AG08395 (cell line): Measurements from ENCODE around the gene CPAMD8.

Experiments used
- DNase-seq: peaks from one replicate; pipeline ENCODE4 v3.0.0; 2012; ENCODE audit warnings: mixed read lengths, low spot score

The CPAMD8 gene

DNA sequence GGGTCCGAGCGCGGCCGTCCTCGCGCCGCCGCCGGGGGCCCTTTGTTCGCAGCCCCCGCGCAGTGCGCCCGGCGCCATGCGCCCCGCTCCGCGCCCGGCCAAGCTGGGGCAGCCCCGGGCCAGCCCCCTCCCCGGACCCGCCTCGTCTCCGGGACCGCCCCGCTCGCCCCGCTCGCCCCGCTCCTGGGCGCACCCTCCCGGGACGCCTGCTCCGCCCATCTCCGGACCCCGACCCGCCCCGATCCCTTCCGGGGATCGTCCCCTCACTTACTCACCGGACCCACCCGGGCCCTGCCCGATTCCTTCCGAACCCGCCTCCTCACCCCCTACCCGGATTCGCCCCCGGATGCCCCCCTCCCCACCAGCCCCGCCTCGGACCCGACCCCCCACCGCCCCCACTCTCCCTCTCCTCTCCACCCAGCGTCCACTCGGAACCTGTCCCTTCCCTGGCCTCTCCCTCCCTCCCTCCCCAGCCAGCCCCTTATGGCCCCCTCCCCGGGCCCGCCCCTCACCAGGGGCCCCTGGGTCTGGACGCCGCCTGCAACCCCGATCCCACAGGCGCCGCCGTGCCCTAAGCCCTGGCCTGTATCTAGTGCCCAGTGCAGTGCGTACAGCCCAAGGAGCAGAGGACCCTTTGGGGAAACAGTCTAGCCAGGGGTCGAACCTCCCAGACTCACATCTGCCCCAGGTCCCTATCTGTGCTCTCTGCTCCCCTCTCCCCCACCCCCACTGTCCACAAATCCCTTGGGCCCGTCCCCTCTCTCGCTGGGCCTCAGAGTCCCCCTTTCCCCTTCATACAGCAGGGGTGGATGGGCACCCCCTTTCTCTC lies at the start of gene CPAMD8:
CPAMD8 (minus strand) TSS at position 105 of the 829 bp plus-strand sequence. CDS start 168 bp downstream, outside the sequence.
- DNase-seq: no peak

- peak; percentile 10 for DNase-seq
Measured at GRCh38 chr19:17075864-17076542, 49.4 kb upstream of the CPAMD8 start.

DNA sequence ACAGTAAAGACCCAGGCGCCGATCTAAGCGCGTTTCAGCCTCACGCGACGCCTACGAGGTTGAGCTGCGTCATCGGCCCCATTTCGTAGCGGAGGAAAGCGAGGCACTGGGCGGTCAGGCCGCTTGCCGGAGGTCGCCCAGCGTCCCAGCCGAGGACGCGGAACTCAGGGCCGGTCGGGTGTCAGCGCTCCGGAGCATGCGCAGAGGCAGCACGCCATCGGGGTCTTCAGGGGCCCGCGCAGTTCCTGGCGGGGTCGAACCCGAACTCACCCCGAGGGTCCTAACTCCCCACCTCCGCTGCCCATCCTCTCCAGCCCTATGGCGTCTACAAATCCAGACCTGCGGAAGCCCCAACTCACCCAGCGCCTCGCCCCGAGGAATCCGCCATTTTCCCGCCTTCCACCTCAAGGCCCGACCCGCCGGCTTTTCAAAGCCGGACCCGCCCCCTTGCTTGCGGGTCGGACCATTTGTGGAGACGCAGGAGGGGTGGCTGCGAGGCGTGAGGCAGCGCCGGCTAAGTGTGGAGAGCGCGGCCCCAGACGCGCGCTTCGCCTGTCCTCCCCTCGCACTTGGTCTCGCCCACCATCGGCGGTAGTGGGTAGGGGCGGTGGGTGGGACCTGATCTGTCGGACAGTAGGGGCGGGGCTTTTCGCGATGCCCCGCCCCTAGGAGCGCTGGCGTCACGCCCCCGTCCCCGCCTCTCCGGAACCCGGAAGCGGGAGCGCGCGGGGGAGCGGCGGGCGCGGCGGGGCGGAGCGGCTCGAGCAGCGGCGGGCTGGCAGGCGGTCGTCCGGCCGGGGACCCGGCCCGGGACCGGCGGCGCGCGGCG lies 48.6 kb upstream of the CPAMD8 start, which contains the start of the genes HAUS8 and MYO9B:
HAUS8 (minus strand) TSS at position 418 of the 829 bp plus-strand sequence; CDS start at position 388, 30 bp downstream.
MYO9B (plus strand) TSS at position 743 of the 829 bp plus-strand sequence. CDS start 25,941 bp downstream, outside the sequence.
- DNase-seq: peak; percentile 99

DNA sequence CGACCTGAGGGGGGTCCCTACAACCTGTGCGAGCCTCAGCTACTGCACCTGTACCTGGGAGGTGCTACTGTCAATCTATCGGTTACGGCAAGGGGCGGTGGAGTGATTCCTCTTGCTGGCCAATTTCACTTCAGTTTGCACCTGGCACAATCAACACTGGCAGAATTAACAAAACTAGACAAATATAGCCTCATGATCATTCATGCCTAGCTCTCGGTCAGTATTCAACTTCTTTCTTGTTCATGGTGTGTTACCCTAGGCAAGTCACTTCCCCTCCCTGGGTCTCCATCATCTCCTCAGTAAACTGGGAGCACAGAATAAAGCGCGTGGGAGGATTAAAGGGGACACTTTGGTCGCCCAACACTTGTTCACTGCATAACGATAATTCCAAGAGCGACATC lies 48.0 kb upstream of the CPAMD8 start:
- peak; percentile 5 for DNase-seq

GRCh38 chr19:17073869-17074633 lies 47.4 kb upstream of the CPAMD8 start:
- DNase-seq: no peak

GRCh38 chr19:17070912-17071311 lies 44.3 kb upstream of the CPAMD8 start:
- DNase-seq: no peak

- DNase-seq: no peak
Measured at GRCh38 chr19:17070421-17070820, 43.8 kb upstream of the CPAMD8 start.

DNA sequence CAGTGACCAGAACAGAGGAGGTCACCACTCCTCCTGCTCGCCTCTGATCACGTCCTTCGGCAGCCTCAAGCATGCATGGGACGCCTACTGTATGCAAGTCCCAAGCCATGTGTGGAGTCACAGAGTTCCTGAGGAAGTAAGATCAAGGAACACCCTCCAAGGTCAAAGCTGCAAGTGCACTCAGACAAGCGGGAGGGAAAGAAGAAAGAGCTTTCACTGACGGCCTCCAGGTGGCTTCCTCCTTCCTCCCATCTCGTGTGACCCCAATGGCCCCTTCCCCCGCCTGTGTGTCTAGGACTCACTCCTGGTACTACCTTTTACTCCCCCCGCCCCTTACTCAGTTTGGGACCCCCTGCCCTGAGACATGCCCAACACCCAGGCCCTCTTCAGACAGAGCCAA lies 42.6 kb upstream of the CPAMD8 start:
- no peak for DNase-seq

DNA sequence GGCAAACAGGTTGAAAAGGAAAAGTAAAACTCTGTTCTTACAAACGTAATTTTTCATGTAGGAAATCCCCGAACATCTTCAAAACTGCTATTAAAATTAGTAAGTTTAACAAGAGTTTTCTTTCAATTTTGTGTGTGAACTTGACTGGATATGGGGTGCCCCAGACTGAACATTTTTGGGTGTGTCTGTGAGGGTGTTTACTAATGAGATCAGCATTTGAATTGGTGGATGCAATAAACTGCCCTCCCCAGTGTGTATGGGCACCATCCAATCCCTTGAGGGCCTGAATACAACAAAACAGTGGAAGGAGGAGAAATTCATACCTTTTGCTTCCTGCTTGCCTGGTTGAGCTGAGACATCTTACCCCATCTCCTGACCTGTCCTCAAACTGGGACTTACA lies 36.8 kb upstream of the CPAMD8 start:
- DNase-seq: no peak

DNA sequence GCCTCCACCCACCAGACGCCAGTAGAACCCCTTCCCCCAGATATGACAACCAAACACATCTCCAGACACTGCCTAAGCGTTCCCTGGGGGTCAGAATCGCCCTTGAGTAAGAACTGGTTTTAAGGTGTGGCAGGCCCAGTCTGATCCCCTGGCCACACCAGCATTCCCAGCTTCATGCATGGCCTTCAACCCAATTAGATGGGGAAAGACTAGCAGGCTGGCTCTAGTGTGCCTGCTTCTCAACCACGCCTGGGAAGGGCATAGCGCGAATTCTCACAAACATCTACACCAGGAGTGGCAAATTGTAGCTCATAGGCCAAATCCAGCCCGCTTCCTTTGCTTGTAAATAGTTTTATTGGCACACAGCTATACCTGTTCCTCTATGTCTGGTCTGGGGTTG lies 35.1 kb upstream of the CPAMD8 start:
- no peak for DNase-seq

- no peak for DNase-seq
Measured at GRCh38 chr19:17061205-17061604, 34.6 kb upstream of the CPAMD8 start.

DNA sequence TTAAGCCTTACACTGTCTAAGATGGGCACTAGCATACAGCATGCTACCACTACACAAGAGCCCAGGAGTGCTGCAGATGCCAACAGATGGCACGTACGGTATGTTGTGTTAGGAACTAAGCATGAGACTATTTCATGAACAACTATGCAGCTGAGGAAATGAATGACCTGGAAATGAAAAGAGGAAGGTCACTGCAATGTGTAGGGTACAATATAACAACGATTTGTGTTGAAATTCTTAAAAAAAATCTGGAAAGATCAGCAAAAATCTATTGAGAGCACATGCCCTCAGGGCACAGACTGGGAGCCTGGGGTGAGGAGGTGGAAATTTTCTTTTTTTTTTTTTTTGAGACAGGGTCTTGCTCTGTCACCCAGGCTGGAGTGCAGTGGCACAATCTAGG lies 34.2 kb upstream of the CPAMD8 start:
- no peak for DNase-seq

- no peak for DNase-seq
Measured at GRCh38 chr19:17058236-17058635, 31.6 kb upstream of the CPAMD8 start.

GRCh38 chr19:17055636-17056035 lies 29.0 kb upstream of the CPAMD8 start:
- no peak for DNase-seq

DNA sequence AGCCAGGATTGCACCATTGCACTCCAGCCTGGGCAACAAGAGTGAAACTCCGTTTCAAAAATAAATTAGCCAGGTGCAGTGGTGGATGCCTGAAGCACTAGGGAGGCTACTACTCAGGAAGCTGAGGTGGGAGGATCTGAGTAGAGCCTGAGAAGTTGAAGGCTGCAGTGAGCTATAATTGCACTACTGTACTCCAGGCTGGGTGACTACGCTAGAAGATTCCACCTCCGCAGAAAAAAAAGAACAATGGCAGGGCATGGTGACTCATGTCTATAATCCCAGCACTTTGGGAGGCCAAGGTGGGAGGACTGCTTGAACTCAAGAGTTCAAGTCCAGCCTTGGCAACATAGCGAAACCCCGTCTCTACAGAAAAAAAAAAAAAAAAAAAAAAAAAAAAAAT lies 28.1 kb upstream of the CPAMD8 start:
- DNase-seq: no peak

DNA sequence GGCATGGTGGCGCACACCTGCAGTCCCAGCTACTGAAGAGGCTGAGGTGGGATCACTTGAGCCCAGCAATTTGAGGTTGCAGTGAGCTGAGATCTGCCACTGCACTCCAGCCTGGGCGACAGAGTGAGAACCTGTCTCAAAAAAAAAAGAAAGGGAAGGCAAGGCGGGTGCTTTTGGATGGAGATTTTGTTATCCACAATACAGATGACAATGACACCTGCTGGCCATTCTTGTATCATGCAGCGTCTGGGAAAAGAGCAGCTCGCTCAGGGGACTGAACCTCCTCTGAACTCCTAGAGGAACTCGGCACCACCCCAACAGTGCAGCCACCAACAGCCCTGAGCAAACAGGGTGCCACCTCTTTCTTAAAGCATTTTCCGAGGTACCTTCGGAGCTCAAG lies 25.8 kb upstream of the CPAMD8 start:
- DNase-seq: peak; percentile 69

- peak; percentile 58 for DNase-seq
Measured at GRCh38 chr19:17049711-17050280, 23.2 kb upstream of the CPAMD8 start.

GRCh38 chr19:17048885-17049453 lies 22.4 kb upstream of the CPAMD8 start:
- no peak for DNase-seq

DNA sequence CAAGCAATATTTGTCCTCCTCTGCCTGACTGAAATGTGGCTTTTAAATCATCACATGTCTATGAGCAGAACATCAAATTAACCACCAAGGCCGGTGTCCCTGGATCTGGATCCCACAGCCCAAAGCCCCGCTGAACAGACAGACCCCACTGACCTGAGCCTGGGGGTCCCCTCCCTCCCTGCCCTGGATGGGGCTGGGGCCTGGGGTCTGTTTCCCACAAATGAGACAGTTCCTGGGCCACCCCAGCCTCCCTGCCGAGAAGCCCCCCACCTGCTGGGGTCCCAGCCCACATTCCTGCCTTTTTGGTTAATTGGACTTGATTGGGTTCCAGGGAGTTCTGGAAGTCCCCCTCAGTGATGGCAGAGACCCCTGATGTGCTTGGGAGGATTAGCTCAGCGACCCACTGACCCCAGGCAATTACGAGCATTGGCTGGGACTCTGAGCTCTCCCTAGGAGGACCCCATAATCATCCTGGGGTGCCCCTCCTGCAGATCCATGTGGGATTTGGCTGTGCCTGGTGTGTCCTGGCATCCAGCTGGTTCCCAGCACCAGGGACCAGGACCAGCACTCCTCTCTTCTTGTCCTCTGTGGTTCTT lies 19.4 kb upstream of the CPAMD8 start:
- no peak for DNase-seq

DNA sequence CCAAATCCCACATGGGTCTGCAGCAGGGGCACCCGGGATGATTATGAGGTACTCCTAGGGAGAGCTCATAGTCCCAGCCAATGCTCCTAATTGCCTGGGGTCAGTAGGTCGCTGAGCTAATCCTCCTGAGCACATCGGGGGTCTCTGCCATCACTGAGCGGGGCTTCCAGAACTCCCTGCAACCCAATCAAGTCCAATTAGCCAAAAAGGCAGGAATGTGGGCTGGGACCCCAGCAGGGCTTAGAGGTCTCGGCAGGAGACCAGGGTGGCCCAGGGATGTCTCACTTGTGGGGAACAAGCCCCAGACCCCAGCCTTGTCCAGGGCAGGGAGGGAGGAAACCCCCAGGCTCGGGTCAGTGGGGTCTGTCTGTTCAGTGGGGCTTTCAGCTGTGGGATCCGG lies 17.1 kb upstream of the CPAMD8 start:
- no peak for DNase-seq
